ENCODE results near the gene CD101. TPM values are rescaled to one million over a fixed set of nuclear protein-coding genes. Genes with fewer than 3 reads are reported as not detected.
"Not testable (repeated sequence)": the region's sequence is repeated elsewhere in the genome, so short reads cannot be mapped to it uniquely, and the experiment has no call there.

CD101 gene
- 1.9 and 2.3 TPM in 2 replicates for total RNA-seq

GRCh38 chr1:117001254-117001927 lies at the start of gene CD101:
Gene CD101, plus strand, starts transcription at chr1:117001760. Its CDS starts 58 bp downstream, at chr1:117001818.
- intact Hi-C loops (cut with micrococcal nuclease) = loop anchor here (1.0 to 5.0 kb wide), 4 partner anchors 8 to 624 kb away; partner anchors contain the start of gene CD58

GRCh38 chr1:116952738-116953275 lies 48.8 kb upstream of the CD101 start:
- intact Hi-C loops (cut with micrococcal nuclease) = no loop called here

GRCh38 chr1:116954440-116954839 lies 47.1 kb upstream of the CD101 start:
- intact Hi-C loops (cut with micrococcal nuclease) = no loop called here

GRCh38 chr1:116956378-116956777 lies 45.2 kb upstream of the CD101 start:
- intact Hi-C loops (cut with micrococcal nuclease) = no loop called here

DNA sequence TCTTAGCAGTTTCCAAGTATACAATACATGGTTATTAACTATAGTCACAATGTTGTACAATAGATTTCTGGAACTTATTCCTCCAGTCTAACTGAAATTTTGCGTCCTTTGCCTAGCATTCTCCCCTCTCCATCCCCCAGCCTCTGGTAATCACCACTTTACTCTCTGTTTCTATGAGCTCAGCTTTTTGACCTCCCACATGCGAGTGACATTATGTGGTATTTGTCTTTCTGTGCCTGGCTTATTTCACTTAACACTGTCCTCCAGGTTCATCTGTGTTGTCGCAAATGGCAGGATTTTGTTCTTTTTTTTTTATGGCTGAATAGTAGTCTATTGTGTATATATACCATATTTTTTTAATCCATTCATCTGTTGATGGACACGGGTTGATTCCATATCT lies 43.9 kb upstream of the CD101 start:
- intact Hi-C loops (cut with micrococcal nuclease) = no loop called here

DNA sequence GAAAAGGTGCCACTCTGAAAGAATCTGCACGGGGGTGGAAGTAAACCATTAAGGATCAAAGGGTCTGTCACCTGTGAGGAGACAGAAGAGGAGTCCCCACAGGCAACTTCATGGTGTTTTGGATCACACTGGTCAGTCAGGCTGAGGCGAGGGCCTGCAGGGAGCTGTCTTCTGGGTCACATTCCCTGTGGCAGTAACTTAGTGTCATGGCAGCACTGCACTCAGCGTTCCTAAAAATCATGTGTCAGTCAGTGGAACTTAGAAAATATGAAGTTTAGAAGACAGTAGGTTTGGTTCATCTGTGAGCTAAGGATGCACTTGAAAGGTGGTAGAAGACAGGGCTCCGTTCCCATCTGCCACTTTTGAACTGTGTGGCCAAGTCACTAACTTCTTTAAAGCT lies 43.5 kb upstream of the CD101 start:
- intact Hi-C loops (cut with micrococcal nuclease) = no loop called here

DNA sequence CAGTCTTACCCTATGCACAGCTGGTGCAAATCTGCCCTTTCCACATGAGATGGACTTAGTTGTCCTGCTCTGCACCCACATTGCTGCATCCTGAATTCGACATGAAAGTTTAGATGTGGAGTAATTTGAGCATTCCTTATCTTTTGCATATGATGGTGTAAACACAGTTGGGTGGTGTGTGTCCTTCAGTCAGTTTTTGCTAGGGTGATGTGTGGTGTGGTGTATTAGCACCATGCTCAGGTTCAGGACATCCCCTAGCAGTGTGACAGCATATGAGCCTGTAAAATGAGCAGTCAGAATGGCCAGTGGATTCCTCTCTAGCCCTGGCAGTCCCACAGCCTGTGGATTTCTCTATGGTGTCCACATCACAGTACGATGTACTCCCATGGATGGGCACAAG lies 42.6 kb upstream of the CD101 start:
- intact Hi-C loops (cut with micrococcal nuclease) = no loop called here

- intact Hi-C loops (cut with micrococcal nuclease) = no loop called here
Measured at GRCh38 chr1:116961606-116962005, 40.0 kb upstream of the CD101 start.

DNA sequence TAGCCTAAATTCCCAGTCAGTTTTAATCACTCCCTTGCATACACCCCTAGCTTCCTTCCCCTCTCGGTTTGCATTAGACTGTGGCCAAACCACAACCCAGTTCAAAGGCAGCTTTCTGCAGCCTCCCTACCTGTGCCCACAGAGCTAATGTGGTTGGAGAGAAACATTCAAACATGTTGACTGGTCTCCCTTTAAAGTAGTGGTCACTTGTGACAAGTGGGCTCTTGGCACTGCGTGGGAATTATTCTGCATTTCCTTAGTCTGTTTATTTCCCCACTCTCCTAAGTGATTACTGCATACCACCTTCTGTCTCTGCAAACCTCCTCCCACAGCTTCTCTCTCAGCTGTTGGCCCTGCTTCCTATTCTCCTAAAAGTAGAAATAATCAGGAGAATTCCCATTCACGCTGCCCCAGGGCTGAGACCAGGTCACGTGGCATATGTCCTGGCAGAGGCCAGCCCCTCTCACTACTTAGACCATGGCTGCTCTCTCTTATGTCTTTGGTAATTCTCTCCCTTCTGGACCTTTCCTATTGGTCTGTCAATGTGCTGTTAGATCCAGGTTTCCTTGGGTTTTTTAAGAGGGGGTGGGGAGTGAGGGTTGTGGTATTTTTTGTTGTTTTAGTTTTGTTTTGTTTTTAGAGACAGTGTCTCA lies 38.4 kb upstream of the CD101 start:
- intact Hi-C loops (cut with micrococcal nuclease) = no loop called here

DNA sequence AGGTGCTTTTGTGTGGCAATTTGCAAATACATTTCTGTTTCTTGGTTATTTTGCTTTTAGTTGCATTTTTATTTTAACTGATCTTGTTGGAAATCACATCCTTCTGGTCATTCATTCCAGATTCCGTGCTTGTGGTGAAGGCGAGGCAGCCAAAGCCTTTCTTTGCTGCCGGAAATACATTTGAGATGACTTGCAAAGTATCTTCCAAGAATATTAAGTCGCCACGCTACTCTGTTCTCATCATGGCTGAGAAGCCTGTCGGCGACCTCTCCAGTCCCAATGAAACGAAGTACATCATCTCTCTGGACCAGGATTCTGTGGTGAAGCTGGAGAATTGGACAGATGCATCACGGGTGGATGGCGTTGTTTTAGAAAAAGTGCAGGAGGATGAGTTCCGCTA lies 34.8 kb upstream of the CD101 start:
- intact Hi-C loops (cut with micrococcal nuclease) = no loop called here

GRCh38 chr1:116968724-116969123 lies 32.8 kb upstream of the CD101 start:
- intact Hi-C loops (cut with micrococcal nuclease) = no loop called here

- intact Hi-C loops (cut with micrococcal nuclease) = no loop called here
Measured at GRCh38 chr1:116971258-116971860, 30.2 kb upstream of the CD101 start.

- intact Hi-C loops (cut with micrococcal nuclease) = no loop called here
Measured at GRCh38 chr1:116971965-116972673, 29.4 kb upstream of the CD101 start.

DNA sequence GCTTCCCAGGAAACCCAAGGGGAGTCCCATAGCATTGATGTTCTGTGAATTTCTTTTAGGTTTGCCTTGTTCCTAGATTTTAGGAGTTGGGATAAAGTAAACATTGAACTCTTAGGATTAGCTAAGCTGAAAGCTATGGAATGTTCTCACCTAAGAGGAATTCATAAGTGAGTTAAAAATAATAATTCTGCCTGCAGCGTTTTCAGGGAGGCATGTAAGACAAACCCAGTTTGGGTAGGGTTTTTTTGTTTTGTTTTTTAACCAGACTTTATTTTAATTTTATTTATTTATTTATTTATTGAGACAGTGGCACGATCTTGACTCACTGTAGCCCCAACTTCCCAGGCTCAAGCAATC lies 28.9 kb upstream of the CD101 start:
- intact Hi-C loops (cut with micrococcal nuclease) = no loop called here

GRCh38 chr1:116980309-116980708 lies 21.3 kb upstream of the CD101 start:
- intact Hi-C loops (cut with micrococcal nuclease) = not testable (repeated sequence)

DNA sequence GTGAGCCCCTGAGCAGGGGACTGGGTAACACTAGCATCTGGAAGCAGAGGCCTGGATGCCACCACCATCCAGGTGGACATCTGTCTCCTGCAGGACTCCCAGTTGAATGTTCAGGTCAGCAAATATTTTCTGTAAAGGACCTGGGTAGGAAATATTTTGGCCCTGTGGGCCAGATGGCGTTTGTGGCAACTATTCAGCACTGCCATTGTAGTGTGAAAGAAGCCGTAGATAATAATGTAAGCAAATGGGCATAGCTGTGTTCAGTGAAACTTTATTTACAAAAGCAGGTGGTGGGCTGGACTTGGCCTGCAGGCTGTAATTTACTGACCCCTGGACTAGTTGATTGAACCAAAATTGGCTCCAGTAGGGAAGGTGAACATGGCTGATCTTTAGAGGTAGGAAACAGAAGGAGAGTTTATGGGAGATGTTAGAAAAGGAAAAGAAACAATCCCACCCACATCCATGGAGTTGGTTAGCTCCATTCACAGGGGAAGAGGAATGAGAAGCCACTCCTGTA lies 20.0 kb upstream of the CD101 start:
- intact Hi-C loops (cut with micrococcal nuclease) = no loop called here

- intact Hi-C loops (cut with micrococcal nuclease) = no loop called here
Measured at GRCh38 chr1:116982319-116983004, 19.1 kb upstream of the CD101 start.

GRCh38 chr1:116983112-116983511 lies 18.4 kb upstream of the CD101 start:
- intact Hi-C loops (cut with micrococcal nuclease) = no loop called here

DNA sequence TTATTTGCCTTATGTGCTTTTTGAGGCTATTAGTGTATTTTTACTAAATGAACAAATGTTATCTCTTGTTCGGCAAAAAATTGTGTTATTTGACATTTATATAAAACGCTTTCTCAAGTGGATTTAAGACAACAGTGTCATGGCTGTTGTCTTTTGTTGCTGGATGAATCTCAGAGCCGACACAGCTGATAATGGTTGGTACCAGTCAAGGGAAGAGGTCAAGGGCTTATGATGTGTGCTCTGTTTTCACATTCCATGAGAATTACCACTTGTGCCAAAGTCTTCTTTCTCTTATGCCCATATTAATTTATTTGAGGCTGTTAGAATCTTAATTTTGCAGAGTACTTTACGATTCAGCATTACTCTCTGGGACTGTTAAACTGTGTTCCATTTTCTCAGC lies 17.9 kb upstream of the CD101 start:
- intact Hi-C loops (cut with micrococcal nuclease) = no loop called here

DNA sequence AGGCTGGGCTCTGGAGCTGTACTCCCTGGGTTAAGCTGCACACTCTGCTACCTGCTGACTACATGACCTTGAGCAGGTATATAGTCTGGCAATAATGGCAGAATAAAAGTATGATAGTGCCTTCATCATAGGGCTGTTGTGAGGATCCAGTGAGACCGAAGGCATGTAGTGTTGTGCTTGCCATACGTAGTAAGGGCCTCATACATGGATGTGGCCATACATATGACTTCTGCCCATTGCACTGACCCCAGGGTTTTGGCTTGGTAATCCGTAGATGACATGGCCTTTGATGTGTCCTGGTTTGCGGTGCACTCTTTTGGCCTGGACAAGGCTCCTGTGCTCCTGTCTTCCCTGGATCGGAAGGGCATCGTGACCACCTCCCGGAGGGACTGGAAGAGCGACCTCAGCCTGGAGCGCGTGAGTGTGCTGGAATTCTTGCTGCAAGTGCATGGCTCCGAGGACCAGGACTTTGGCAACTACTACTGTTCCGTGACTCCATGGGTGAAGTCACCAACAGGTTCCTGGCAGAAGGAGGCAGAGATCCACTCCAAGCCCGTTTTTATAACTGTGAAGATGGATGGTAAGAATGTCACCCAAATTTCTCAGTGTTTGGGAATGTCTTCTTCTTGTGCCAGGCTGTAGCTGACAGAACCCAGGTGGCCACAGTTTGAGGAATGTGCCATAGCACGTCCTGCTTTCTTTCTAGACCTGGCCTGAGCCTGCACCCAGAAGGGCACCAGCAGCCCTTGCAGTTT lies 17.0 kb upstream of the CD101 start:
- intact Hi-C loops (cut with micrococcal nuclease) = loop anchor here (5.0 kb wide), 2 partner anchors 167 to 412 kb away; partner anchors contain the start of gene CD58
